Duodenal mucosa (tissue), 2 donors: ENCODE measurements around the gene DNAL1.

Experiments
- H3K27ac ChIP-seq: one replicate; pipeline ENCODE4 v1.7.0; 2013; ENCODE audit warnings: low read depth, low read length
- H3K27me3 ChIP-seq, 2 donors: one replicate each; pipeline ENCODE4 v1.7.0; 2013; ENCODE audit warnings: low read length in 2 of 2, control low read depth in 1 of 2; ENCODE audit not compliant: insufficient read depth in 2 of 2, control insufficient read depth in 1 of 2
- H3K36me3 ChIP-seq, 2 donors: one replicate each; pipeline ENCODE4 v1.7.0; 2013; ENCODE audit warnings: low read length in 2 of 2, control low read depth in 1 of 2; ENCODE audit not compliant: insufficient read depth in 2 of 2, control insufficient read depth in 1 of 2
- H3K4me1 ChIP-seq, 2 donors: one replicate each; pipeline ENCODE4 v1.7.0; 2013; ENCODE audit warnings: low read length in 2 of 2, control low read depth in 1 of 2; ENCODE audit not compliant: insufficient read depth in 2 of 2, control insufficient read depth in 1 of 2
- H3K4me3 ChIP-seq, 2 donors: one replicate each; pipeline ENCODE4 v1.7.0; 2013; ENCODE audit warnings: low read length in 2 of 2, low read depth in 1 of 2
- H3K9ac ChIP-seq, 2 donors: one replicate each; pipeline ENCODE4 v1.7.0; 2013; ENCODE audit warnings: low read length in 2 of 2, low read depth in 1 of 2
- H3K9me3 ChIP-seq, 2 donors: one replicate each; pipeline ENCODE4 v1.7.0; 2013; ENCODE audit warnings: low read length in 2 of 2, control low read depth in 1 of 2; ENCODE audit not compliant: control insufficient read depth in 1 of 2

Gene DNAL1

GRCh38 chr14:73741386-73741875 is 96.6 kb downstream of the DNAL1 start:
- Histone ChIP-seq H3K9me3 (no peaks in the 10 kb centered on the region), H3K27ac (peak overlapping the region; percentile 86), H3K36me3 (peaks cover 14 to 33% of the 10 kb centered on the region in 2 donors), H3K4me1 (peaks cover 71 to 79% of the 10 kb centered on the region in 2 donors), H3K9ac (peak overlapping the region; percentile 63 to 73), H3K4me3 (peak overlapping the region; percentile 55 to 64), H3K27me3 (no peaks in the 10 kb centered on the region)

DNA sequence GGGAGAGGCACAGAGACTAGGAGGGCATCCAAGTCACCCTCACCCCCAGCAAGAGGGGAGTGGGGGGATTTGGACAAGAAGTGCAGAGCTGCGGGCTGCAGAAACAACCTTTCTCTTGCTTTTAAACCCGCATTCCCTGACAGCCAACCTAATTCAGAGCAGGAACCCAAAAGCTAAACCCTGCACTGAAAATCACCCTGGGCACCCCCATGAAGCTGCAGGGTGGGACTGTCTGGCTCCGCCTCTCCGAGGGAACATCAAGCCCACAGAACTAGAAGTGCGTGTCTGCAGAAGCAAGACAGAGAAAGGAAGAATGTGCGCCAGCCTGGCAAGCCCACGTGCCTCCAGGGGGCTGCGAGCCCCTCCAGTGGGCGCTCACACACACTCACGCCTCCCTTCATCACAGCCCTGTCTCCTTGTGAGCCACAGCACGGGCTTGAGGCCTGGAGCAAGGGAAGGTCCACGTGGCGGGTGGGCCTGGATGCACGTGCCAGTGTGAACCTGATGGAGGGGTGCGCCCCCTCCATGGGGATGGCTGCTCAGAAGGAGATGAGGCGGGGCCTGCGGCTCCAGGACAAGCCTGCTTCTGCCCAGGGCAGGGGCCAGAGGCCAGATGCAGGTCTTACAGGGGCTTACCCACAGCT is 97.2 kb downstream of the DNAL1 start:
- Histone ChIP-seq H3K9ac (peak overlapping the region; percentile 63 to 73), H3K4me3 (peak overlapping the region; percentile 55 to 64), H3K4me1 (peaks cover 76 to 85% of the 10 kb centered on the region in 2 donors), H3K9me3 (no peaks in the 10 kb centered on the region), H3K27me3 (no peaks in the 10 kb centered on the region), H3K36me3 (peaks cover 9 to 28% of the 10 kb centered on the region in 2 donors), H3K27ac (peak overlapping the region; percentile 86)

DNA sequence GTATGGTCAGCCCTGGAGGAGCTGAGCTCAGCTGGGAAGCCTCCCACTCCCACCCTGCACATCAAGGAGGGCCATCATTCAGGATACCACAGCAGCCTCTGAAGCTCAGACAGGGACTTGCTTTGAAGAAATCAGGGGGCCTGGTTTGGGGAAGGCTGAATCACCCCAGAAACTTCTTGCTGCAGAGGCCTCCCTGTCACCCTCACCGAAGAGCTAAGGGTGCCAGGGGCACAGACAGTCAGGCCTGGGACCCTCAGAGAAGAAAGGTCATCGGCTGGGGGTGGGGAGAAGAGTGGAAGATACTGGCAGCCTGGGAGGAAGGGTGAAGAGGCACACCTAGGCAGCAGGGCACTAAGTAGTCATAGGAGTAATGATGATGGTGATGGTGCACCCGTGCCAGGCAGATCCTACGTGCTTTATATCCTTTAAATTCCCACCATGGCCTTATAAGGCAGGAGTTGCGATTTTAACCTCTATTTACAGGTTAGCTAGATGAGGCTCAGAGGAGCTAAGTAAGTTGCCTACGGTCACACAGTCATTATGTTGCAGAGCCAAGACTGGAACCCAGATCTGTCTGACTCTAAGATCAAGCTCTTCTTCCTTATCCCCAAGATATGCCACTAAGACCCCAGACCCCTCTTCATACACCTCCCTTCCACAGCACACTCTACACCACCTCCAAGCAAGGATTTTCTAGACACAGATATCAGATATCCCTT is 97.9 kb downstream of the DNAL1 start:
- H3K27ac ChIP-seq: no peak overlapping the region
- H3K9ac ChIP-seq: peak overlapping the region; percentile 60 to 63
- no peaks in the 10 kb centered on the region for H3K27me3 ChIP-seq
- peaks cover 6 to 23% of the 10 kb centered on the region in 2 donors for H3K36me3 ChIP-seq
- peak overlapping the region; percentile 51 to 64 for H3K4me3 ChIP-seq
- H3K4me1 ChIP-seq: peaks cover 83 to 91% of the 10 kb centered on the region in 2 donors
- H3K9me3 ChIP-seq: no peaks in the 10 kb centered on the region

GRCh38 chr14:73743431-73743931 is 98.7 kb downstream of the DNAL1 start:
- Histone ChIP-seq H3K27me3 (no peaks in the 10 kb centered on the region), H3K4me1 (peaks cover 90 to 91% of the 10 kb centered on the region in 2 donors), H3K36me3 (peaks cover 2 to 19% of the 10 kb centered on the region in 2 donors), H3K27ac (peak overlapping the region; percentile 89), H3K9ac (peak overlapping the region; percentile 60 to 63), H3K4me3 (peak overlapping the region; percentile 50 to 51), H3K9me3 (no peaks in the 10 kb centered on the region)

DNA sequence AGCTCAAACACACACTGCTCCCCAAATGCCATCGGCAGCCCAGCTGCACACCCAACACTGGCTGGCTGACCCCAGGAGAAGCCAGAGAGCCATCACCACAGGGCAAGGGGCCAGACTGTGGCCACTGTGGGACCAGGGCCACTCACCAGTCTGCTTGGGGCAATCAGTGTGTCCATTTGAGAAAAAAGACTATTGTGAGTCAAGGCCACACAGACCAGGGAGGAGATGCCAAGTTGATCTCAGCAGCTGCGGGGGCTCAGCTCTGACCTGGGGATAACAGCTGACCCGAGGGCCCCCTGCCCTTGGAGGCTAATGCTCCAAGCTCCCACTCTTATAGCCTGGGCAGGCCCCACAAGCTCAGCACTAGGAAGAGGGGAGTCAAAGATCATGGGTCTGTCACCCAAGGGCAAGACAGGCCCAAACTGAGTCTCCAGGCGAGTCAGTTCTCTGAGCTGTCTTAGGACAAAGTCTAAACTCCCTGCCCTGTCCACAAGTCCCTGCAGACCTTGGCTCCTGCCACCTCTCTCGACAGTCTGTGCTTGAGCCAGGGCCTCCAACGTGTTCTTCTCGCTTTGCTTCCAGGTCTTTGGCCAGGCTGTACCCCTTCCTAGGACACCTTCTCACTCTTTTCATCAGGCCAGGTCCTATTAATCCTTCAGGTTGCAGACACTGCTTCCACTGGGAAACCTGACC is 99.5 kb downstream of the DNAL1 start:
- Histone ChIP-seq H3K36me3 (peaks cover 0 to 11% of the 10 kb centered on the region in 2 donors), H3K27ac (peak overlapping the region; percentile 89), H3K4me3 (peak overlapping the region; percentile 50 to 51), H3K9me3 (no peaks in the 10 kb centered on the region), H3K27me3 (no peaks in the 10 kb centered on the region), H3K4me1 (peaks cover 86 to 94% of the 10 kb centered on the region in 2 donors), H3K9ac (peak overlapping the region; percentile 49 to 60)

GRCh38 chr14:73744874-73745529 is 100.2 kb downstream of the DNAL1 start:
- H3K27me3 ChIP-seq: no peaks in the 10 kb centered on the region
- H3K4me3 ChIP-seq: peak overlapping the region; percentile 50 to 51
- peak overlapping the region; percentile 49 to 60 for H3K9ac ChIP-seq
- H3K9me3 ChIP-seq: no peaks in the 10 kb centered on the region
- H3K27ac ChIP-seq: peak overlapping the region; percentile 89
- H3K36me3 ChIP-seq: peaks cover 0 to 4% of the 10 kb centered on the region in 2 donors
- H3K4me1 ChIP-seq: peaks cover 84 to 93% of the 10 kb centered on the region in 2 donors

- peak overlapping the region; percentile 84 for H3K27ac ChIP-seq
- peak overlapping the region; percentile 28 to 60 for H3K9ac ChIP-seq
- no peaks in the 10 kb centered on the region for H3K36me3 ChIP-seq
- H3K27me3 ChIP-seq: no peaks in the 10 kb centered on the region
- H3K4me3 ChIP-seq: peak overlapping the region in 1 of 2 donors; percentile 28
- no peaks in the 10 kb centered on the region for H3K9me3 ChIP-seq
- H3K4me1 ChIP-seq: peaks cover 83 to 93% of the 10 kb centered on the region in 2 donors
These were observed 101.1 kb downstream of the DNAL1 start for GRCh38 chr14:73745571-73746519.

GRCh38 chr14:73746520-73747378 is 102.0 kb downstream of the DNAL1 start:
- Histone ChIP-seq H3K36me3 (no peaks in the 10 kb centered on the region), H3K9me3 (no peaks in the 10 kb centered on the region), H3K27ac (peak overlapping the region; percentile 22), H3K4me3 (peak overlapping the region; percentile 10 to 28), H3K4me1 (peaks cover 83 to 93% of the 10 kb centered on the region in 2 donors), H3K9ac (peak overlapping the region; percentile 28 to 51), H3K27me3 (no peaks in the 10 kb centered on the region)
